IPS-11a (cell line): Measurements from ENCODE around the gene C22orf39.

Source experiments
- H3K4me3 ChIP-seq: one replicate; pipeline ENCODE4 v1.5.1; 2013; ENCODE audit warnings: low read depth, low read length, control low read depth

C22orf39 gene

GRCh38 chr22:19477321-19478044 lies 30.0 kb upstream of the C22orf39 start:
- H3K4me3 ChIP-seq, result peak overlapping the region; percentile 90

DNA sequence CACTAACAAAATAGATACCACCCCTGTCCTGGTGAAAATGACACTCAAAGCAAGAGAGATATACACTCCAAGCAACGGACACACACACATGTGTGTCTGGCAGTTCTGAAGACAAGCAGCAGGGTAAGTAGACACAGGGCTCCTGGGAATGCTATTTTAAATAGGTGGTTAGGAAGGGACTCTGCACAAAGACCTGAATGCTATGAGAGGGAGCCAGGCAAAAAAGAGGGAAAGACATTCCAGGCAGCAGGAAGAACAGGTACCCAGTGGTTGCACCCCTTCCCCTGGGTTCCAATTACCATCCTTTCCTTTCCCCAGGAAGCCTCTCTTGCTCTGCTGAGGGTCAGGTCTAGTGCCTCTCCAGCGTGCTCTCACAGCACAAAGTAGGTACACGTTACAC lies 28.5 kb upstream of the C22orf39 start:
- H3K4me3 ChIP-seq, result no peak overlapping the region

DNA sequence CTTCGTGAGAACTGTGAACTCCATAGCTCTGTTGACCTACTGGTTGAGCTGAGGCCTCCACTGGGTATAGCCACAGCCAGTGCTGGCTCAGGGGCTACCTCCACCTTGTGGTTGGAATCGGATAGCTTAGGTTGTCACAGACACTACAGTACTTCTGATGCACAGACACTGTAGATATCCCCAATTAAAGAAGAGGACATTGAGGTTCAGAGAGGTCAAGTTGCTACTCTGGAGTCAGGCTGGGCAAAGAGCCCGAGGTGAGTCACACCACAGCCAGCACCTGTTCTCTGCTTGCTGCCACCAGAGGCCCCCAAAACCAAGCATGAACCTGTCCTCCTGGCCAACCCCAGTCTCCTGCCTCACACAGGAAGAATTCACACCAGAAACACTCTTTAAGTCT lies 26.1 kb upstream of the C22orf39 start:
- no peak overlapping the region for H3K4me3 ChIP-seq

DNA sequence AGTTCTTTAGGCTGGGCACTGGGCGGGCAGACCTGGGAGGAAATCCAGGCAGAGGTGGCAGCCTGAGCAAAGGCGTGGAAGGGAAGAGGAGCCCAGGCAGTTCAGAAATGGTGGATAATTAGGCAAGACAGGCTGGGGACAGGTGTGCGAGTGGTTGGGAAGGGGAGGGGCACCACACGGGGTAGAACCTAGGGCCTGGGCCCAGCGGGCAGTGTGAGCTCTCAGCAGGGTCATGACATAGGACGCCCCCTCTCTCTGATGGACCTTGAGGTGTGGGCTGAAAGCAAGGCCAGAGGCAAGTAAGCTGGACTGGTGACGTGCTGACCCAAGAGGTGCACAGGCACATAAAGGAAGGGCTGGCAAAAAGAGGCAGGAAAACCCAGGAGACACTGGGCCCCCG lies 24.7 kb upstream of the C22orf39 start:
- H3K4me3 ChIP-seq, result no peak overlapping the region

DNA sequence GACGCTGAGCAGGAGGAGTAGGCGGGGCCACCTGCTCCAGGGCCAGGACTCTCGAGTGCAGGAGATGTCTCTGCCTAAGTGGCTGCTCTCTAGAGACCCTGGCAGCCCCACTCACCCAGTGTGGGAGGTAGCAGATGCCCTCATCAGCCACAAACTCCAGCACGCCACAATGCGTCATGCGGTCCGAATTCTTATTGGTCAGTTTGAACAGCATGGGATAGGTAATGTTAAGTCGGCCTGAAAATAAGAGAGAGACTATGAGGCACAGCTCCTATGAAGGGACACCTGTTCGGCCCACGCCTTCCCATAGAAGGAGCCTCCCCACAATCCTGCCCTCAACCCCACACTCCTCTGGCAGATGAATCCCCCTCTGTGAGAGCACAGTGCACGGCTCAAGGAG lies 24.1 kb upstream of the C22orf39 start:
- no peak overlapping the region for H3K4me3 ChIP-seq

DNA sequence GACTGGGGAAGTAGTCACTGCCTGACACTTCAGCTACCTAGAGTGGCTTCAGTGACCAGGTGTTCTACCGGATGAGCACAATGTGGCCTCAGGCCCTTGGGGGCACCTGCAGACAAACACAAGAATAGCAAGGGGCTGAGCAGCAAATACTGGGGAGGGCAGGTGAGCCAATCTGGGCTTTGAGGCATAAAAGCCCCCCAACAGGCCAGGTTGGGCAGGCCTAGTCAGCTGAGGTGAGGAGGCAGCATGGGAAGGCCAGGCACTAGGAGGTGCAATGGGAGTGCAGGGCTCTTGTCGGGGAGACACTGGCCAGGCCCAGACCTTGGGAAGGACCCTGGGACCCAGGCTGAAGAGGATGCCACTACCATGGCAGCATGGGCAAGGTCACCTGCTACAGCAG lies 22.5 kb upstream of the C22orf39 start:
- H3K4me3 ChIP-seq, result no peak overlapping the region

- H3K4me3 ChIP-seq, result no peak overlapping the region
These were observed 21.9 kb upstream of the C22orf39 start for GRCh38 chr22:19469421-19469820.

- H3K4me3 ChIP-seq, result no peak overlapping the region
These were observed 20.4 kb upstream of the C22orf39 start for GRCh38 chr22:19467912-19468311.

GRCh38 chr22:19466848-19467752 lies 19.6 kb upstream of the C22orf39 start:
- H3K4me3 ChIP-seq, result no peak overlapping the region

DNA sequence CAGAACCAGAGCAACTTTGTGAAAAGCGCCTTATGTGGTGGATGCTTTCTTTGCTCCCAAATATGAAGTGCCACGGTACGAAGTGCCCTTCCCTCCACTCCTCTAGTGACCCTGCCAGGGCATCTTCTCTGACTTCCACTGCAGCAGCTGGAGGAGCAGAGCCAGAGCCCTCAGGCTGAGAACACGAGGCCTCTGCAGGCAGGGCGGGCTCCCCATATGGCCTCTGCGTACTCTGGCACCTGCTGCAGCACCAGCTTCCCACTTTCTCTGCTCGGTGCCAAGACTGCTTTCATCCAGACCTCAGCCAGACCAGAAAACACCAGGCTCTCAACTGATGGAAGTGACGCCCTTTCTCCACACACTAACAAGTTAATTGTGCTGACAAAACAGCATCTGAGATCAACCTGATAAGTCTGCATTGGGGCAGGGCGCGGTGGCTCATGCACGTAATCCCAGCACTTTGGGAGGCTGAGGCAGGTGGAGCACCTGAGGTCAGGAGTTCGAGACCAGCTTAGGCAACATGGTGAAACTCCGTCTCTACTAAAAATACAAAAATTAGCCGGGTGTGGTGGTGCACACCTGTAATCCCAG lies 18.7 kb upstream of the C22orf39 start:
- H3K4me3 ChIP-seq, result no peak overlapping the region

- no peak overlapping the region for H3K4me3 ChIP-seq
These were observed 17.5 kb upstream of the C22orf39 start for GRCh38 chr22:19464975-19465374.

- no peak overlapping the region for H3K4me3 ChIP-seq
These were observed 17.0 kb upstream of the C22orf39 start for GRCh38 chr22:19464546-19464945.

GRCh38 chr22:19463491-19464469 lies 16.3 kb upstream of the C22orf39 start:
- H3K4me3 ChIP-seq, result no peak overlapping the region

GRCh38 chr22:19463008-19463407 lies 15.5 kb upstream of the C22orf39 start:
- no peak overlapping the region for H3K4me3 ChIP-seq

- no peak overlapping the region for H3K4me3 ChIP-seq
These were observed 14.0 kb upstream of the C22orf39 start for GRCh38 chr22:19461506-19461905.

DNA sequence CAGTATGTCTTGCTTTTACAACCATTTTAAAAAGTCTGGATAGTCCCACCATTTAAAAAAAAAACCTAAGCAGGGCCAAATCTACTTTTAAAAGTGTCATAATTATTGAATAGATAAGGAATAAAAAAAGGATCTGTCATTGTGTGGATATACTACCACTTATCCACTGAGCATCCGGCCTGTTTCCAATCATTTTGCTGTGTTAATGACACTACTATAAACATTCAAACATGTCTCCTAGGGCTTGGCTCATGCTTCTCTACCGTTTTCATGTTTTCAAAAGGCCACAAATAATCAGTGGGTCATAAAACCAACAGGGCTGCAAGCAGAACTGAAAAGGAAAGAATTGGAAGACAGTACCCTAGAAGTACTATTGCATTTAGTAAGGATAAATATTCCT lies 12.5 kb upstream of the C22orf39 start:
- H3K4me3 ChIP-seq, result no peak overlapping the region

GRCh38 chr22:19457828-19458428 lies 10.4 kb upstream of the C22orf39 start:
- no peak overlapping the region for H3K4me3 ChIP-seq

DNA sequence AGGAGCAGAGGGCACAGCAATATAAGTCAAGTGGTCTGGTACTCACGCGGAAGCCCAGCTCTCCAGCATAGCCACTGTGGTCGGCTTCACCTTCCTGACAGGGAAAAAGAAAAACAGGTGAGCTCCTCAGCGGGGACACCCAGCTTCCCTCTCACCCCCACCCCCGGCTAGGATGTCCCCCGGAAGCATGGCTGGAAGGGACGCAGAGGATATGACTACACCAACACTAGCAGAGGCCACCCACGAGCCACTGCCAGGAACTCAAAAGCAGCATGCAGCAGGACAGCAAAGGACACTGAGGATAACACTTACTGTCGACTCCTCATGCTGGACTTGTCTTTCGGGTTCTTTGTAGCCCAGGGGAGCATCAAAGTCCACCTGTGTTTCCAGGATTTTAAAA lies 9.0 kb upstream of the C22orf39 start:
- no peak overlapping the region for H3K4me3 ChIP-seq

DNA sequence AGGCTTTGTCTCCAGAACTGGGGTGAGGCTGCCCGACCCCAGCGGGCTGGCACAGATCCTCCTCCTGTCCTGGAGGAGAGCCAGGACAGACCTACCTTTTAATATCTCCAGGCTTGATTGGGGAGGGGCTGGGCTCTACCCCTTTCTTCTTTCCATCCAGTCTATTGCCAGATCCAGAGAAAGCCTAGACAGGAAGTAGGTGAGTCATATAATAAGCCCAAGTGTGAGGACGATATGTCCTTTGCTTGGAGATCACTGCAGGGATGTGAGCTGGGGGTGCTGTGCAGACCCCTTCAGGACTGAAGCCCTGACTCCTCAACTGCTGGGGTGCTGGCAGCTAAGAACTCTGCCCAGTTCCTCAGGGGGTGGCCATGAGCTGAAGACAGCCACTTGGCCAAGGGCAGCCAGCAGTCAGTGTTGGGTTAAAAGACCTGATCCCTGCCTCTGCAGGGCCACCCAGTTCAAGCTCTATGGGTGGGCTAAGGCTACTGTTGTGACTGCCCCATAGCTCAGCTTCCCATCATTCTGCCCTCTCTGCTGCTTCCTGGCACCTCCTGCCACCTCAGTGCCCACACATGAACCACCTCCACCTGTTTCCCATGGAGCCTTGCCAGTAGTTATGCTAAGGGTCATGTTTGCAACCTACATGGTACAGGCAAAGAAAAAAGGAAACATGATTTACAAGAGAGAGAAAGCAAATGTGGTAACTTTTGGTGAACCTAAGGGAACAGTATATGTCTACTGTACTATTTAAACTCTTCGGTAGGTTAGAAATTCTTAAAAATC lies 8.3 kb upstream of the C22orf39 start:
- H3K4me3 ChIP-seq, result no peak overlapping the region
